IMR-90 (cell line): Measurements from ENCODE around the gene CRACDL.

Experiments
- CTCF ChIP-seq: conservative IDR thresholded peaks from 2 replicates; pipeline ENCODE4 v1.5.1; 2012; ENCODE audit warnings: mild to moderate bottlenecking, low read depth, low read length, improper control_type of control experiment
- ELK1 ChIP-seq: fragments of 150-350 bp; IDR thresholded peaks from 2 replicates; pipeline ENCODE4 v1.6.1; 2016; ENCODE audit warnings: low read depth, mild to moderate bottlenecking, low read length, moderate library complexity, borderline replicate concordance
- MAZ ChIP-seq: IDR thresholded peaks from 2 replicates; pipeline ENCODE4 v1.6.1; 2012; ENCODE audit warnings: low read depth, mild to moderate bottlenecking, low read length, improper control_type of control experiment, moderate library complexity, borderline replicate concordance
- MXI1 ChIP-seq: IDR thresholded peaks from 2 replicates; pipeline ENCODE4 v1.6.1; 2012; ENCODE audit warnings: low read depth, mild to moderate bottlenecking, low read length, moderate library complexity, borderline replicate concordance
- POLR2A ChIP-seq: IDR thresholded peaks from 2 replicates; pipeline ENCODE4 v1.6.1; 2012; ENCODE audit warnings: mild to moderate bottlenecking, low read depth, low read length
- RFX5 ChIP-seq: IDR thresholded peaks from 2 replicates; pipeline ENCODE4 v1.8.0; 2012; ENCODE audit warnings: low read depth, mild to moderate bottlenecking, low read length, moderate library complexity
- SMC3 ChIP-seq: fragments of 150-350 bp; IDR thresholded peaks from 2 replicates; pipeline ENCODE4 v1.6.1; 2016; ENCODE audit warnings: low read depth, mild to moderate bottlenecking, antibody characterized with exemption, low read length, moderate library complexity
- USF2 ChIP-seq: fragments of 150-350 bp; IDR thresholded peaks from 2 replicates; pipeline ENCODE4 v1.6.1; 2017; ENCODE audit warnings: mild to moderate bottlenecking, antibody characterized with exemption, low read length, low read depth

GRCh38 chr2:98926601-98927000 lies 9.4 kb downstream of the CRACDL start:
- TF ChIP-seq SMC3 (no peak), CTCF (no peak), POLR2A (no peak), MAZ (no peak), RFX5 (no peak), MXI1 (no peak), ELK1 (no peak), USF2 (no peak)
